ENCODE data around the gene CTSZ. TPM values are rescaled to one million over a fixed set of nuclear protein-coding genes. Genes with fewer than 3 reads are reported as not detected.

CTSZ gene
- polyA plus RNA-seq, 3 donors: 62.6 to 755 (median 86.4) TPM

DNA sequence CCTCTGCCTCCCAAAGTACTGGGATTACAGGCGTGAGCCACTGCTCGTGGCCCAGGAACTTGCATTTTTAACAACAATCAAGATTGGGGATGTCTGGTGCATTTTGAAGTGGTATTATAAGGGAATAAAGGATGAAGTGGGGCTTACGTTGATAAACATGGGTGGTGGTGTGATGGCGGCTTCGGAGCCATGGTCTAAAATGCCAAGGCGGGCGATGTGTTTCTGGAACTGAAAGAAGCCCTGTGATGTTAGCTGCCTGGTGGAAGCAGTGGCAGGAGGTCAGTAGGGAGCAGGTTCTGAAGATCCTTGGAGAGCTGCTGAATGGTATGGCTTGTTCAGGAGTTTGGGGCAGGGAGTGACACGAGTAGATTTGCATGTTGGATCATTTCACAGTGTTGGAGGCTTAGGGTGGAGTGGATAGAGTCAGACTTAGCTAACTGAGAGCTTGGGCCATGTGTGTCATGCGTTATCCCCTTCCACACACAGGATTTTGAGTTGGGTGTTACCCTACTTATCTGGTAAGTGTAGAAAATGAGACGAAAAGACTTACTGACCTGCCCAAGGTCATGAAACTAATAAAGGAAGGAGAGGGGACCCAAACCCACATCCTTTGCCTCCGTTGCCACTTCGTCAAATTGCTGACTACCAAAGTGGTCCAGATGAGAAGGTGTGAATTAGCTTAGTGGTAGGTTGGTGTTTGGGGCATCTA lies 24.5 kb downstream of the CTSZ start:
- Histone ChIP-seq H3K4me1 (ENCODE audit: control insufficient read depth in 1 of 2, insufficient read depth in 2 of 2, low read length in 2 of 2) (peaks cover 20 to 32% of the 10 kb centered on the region in 2 donors), H3K9me3 (replicated peaks in 1 of 2; ENCODE audit: control insufficient read depth in 1 of 2, insufficient read depth in 1 of 2, low read length in 2 of 2) (no peaks in the 10 kb centered on the region), H3K79me2 (ENCODE audit: insufficient read depth, low read length) (peaks cover 55% of the 10 kb centered on the region), H3K36me3 (replicated peaks in 1 of 2; ENCODE audit: control insufficient read depth in 1 of 2, insufficient read depth in 2 of 2, low read length in 2 of 2) (peaks cover 12 to 20% of the 10 kb centered on the region in 2 donors), H4K20me1 (ENCODE audit: insufficient read depth, low read length) (peaks cover 40% of the 10 kb centered on the region), H3K27ac (ENCODE audit: low read depth in 1 of 2, low read length in 2 of 2) (no peak overlapping the region), H3K4me2 (replicated peaks; ENCODE audit: extremely low read depth, low read length, poor library complexity, severe bottlenecking) (peak overlapping the region; percentile 7), H3K27me3 (ENCODE audit: control insufficient read depth in 2 of 2, insufficient read depth in 2 of 2, low read length in 2 of 2) (no peaks in the 10 kb centered on the region), H3K4me3 (replicated peaks in 1 of 3; ENCODE audit: low read depth in 2 of 3, low read length in 3 of 3) (peak overlapping the region in 1 of 3 experiments; percentile 86), H2AFZ (ENCODE audit: insufficient read depth, low read depth, low read length, poor library complexity, severe bottlenecking) (no peak overlapping the region), H3K9ac (ENCODE audit: insufficient read depth, low read length, poor library complexity, severe bottlenecking) (no peak overlapping the region)
- peaks cover 0 to 1% (median 0%) of the 10 kb centered on the region in 7 donors for H3K9me3 Mint-ChIP-seq
- DNase-seq: no peak
- intact Hi-C loops (cut with micrococcal nuclease): loop anchor here (5.0 to 10.0 kb wide), 2 partner anchors 52 to 90 kb away; partner anchors contain the start of gene ATP5F1E (in 1 of the 2)
- H3K4me3 Mint-ChIP-seq: peak overlapping the region; percentile 54 to 80
- peaks cover 17 to 20% of the 10 kb centered on the region in 2 donors for H3K36me3 Mint-ChIP-seq
- H3K27me3 Mint-ChIP-seq (ENCODE audit: low read depth in 3 of 3): peaks cover 0 to 4% (median 1%) of the 10 kb centered on the region in 3 donors
- TF ChIP-seq, protein P1, sequence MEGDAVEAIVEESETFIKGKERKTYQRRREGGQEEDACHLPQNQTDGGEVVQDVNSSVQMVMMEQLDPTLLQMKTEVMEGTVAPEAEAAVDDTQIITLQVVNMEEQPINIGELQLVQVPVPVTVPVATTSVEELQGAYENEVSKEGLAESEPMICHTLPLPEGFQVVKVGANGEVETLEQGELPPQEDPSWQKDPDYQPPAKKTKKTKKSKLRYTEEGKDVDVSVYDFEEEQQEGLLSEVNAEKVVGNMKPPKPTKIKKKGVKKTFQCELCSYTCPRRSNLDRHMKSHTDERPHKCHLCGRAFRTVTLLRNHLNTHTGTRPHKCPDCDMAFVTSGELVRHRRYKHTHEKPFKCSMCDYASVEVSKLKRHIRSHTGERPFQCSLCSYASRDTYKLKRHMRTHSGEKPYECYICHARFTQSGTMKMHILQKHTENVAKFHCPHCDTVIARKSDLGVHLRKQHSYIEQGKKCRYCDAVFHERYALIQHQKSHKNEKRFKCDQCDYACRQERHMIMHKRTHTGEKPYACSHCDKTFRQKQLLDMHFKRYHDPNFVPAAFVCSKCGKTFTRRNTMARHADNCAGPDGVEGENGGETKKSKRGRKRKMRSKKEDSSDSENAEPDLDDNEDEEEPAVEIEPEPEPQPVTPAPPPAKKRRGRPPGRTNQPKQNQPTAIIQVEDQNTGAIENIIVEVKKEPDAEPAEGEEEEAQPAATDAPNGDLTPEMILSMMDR (IDR thresholded peaks at IDR 0.05): no peak
- peaks cover 31% of the 10 kb centered on the region for H3K4me1 Mint-ChIP-seq
- H3K27ac Mint-ChIP-seq: peak overlapping the region in 3 of 7 donors; percentile 58 to 67 (median 65)
- 95% methylated on average over 5 of the region's 12 CpGs for WGBS (ENCODE audit: insufficient coverage)

DNA sequence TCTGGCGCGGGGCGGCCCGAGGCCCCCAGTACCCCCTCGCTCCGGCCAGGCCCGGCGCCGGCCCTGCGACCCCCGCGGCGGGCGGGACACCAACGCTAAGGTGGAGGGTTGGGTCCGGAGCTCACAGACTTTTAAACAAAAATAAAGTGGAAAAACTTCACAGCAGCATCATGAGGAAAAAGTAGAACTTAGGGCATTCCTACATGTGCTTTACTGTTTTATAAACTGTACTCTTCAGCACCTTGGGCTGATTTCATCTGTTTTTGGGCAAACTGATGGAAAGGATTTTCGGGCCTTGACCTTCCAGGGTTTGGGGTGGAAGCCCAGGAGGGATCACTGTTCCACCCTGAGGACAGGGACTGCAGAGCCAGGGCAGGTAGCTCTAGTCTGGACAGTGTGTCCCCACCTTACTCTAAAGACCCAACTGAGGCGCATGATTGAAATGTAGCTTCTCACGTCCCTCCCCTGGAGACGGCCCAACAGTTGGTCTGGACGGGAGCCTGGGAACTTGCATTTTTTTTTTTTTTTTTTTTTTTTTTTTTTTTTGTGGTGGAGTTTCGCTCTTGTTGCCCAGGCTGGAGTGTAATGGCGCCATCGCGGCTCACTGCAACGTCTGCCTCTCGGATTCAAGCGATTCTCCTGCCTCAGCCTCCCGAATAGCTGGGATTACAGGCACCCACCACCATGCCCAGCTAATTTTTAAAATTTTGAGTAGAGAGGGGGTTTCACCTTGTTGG lies 25.3 kb downstream of the CTSZ start:
- peaks cover 0 to 4% (median 1%) of the 10 kb centered on the region in 3 donors for H3K27me3 Mint-ChIP-seq (ENCODE audit: low read depth in 3 of 3)
- peak overlapping the region; percentile 80 to 92 for H3K4me3 Mint-ChIP-seq
- Histone ChIP-seq H4K20me1 (ENCODE audit: insufficient read depth, low read length) (peaks cover 33% of the 10 kb centered on the region), H3K27ac (ENCODE audit: low read depth in 1 of 2, low read length in 2 of 2) (peak overlapping the region in 1 of 2 donors; percentile 80), H3K36me3 (replicated peaks in 1 of 2; ENCODE audit: control insufficient read depth in 1 of 2, insufficient read depth in 2 of 2, low read length in 2 of 2) (peaks cover 4 to 13% of the 10 kb centered on the region in 2 donors), H3K4me3 (replicated peaks in 1 of 3; ENCODE audit: low read depth in 2 of 3, low read length in 3 of 3) (peak overlapping the region; percentile 48 to 86 (median 67)), H3K9me3 (replicated peaks in 1 of 2; ENCODE audit: control insufficient read depth in 1 of 2, insufficient read depth in 1 of 2, low read length in 2 of 2) (no peaks in the 10 kb centered on the region), H3K9ac (ENCODE audit: insufficient read depth, low read length, poor library complexity, severe bottlenecking) (peak overlapping the region; percentile 68), H3K4me2 (replicated peaks; ENCODE audit: extremely low read depth, low read length, poor library complexity, severe bottlenecking) (peak overlapping the region; percentile 93), H3K27me3 (ENCODE audit: control insufficient read depth in 2 of 2, insufficient read depth in 2 of 2, low read length in 2 of 2) (no peaks in the 10 kb centered on the region), H3K79me2 (ENCODE audit: insufficient read depth, low read length) (peaks cover 54% of the 10 kb centered on the region), H2AFZ (ENCODE audit: insufficient read depth, low read depth, low read length, poor library complexity, severe bottlenecking) (peak overlapping the region; percentile 91), H3K4me1 (ENCODE audit: control insufficient read depth in 1 of 2, insufficient read depth in 2 of 2, low read length in 2 of 2) (peaks cover 20 to 32% of the 10 kb centered on the region in 2 donors)
- no peak for DNase-seq
- peaks cover 9 to 13% of the 10 kb centered on the region in 2 donors for H3K36me3 Mint-ChIP-seq
- TF ChIP-seq, protein P1 (IDR thresholded peaks at IDR 0.05): no peak
- H3K9me3 Mint-ChIP-seq: peaks cover 0 to 4% (median 0%) of the 10 kb centered on the region in 7 donors
- peak overlapping the region in 6 of 7 donors; percentile 19 to 82 (median 76) for H3K27ac Mint-ChIP-seq
- intact Hi-C loops (cut with micrococcal nuclease): loop anchor here (5.0 to 10.0 kb wide), 2 partner anchors 53 to 89 kb away; partner anchors contain the start of gene ATP5F1E (in 1 of the 2)
- peaks cover 31% of the 10 kb centered on the region for H3K4me1 Mint-ChIP-seq
- 0% methylated on average over 14 of the region's 29 CpGs for WGBS (ENCODE audit: insufficient coverage)

All from CD14-positive monocyte (primary cell).